Breast epithelium (tissue), 4 donors: ENCODE data around the gene IGSF9B. TPM values are rescaled to one million over a fixed set of nuclear protein-coding genes. Genes with fewer than 3 reads are reported as not detected.

Source experiments
- DNase-seq, 2 donors: peaks; one replicate each; pipeline ENCODE4 v3.0.0-alpha.2; 2019; ENCODE audit warnings: low spot score in 2 of 2
- H3K27ac ChIP-seq, 2 donors: fragments of 200-600 bp; sonication (generic) in 1 of 2; one replicate each; pipeline ENCODE4 v1.5.1; 2016 to 2019; ENCODE audit warnings: mild to moderate bottlenecking in 1 of 2
- H3K27me3 ChIP-seq, 2 donors: fragments of 200-600 bp; sonication (generic) in 1 of 2; one replicate each; pipeline versions ENCODE4 v1.5.1 to v1.6.0; 2017 to 2019; ENCODE audit warnings: control low read depth in 1 of 2, mild to moderate bottlenecking in 1 of 2
- H3K36me3 ChIP-seq: fragments of 200-600 bp; one replicate; pipeline ENCODE4 v1.5.1; 2019
- H3K4me1 ChIP-seq, 2 donors: fragments of 200-600 bp; sonication (generic); one replicate each; pipeline ENCODE4 v1.5.1; 2016 to 2019; ENCODE audit warnings: control low read depth in 1 of 2
- H3K4me3 ChIP-seq, 3 donors: fragments of 200-600 bp; sonication (generic); 1 replicate in 2 of 3; 2 replicates in 1 of 3; pipeline ENCODE4 v1.5.1; 2016 to 2019; ENCODE audit warnings: mild to moderate bottlenecking in 3 of 3, moderate library complexity in 2 of 3
- H3K9me3 ChIP-seq, 2 donors: fragments of 200-600 bp; sonication (generic) in 1 of 2; one replicate each; pipeline ENCODE4 v1.5.1; 2016 to 2019; ENCODE audit warnings: control low read depth in 1 of 2
- CTCF ChIP-seq, 3 donors: fragments of 450-650 bp; IDR thresholded peaks; one replicate each; pipeline ENCODE4 v1.5.1; 2016 to 2017; ENCODE audit warnings: antibody characterized with exemption in 3 of 3, mild to moderate bottlenecking in 3 of 3, moderate library complexity in 3 of 3
- POLR2A ChIP-seq: fragments of 450-650 bp; IDR thresholded peaks from one replicate; pipeline ENCODE4 v1.6.1; 2016; ENCODE audit warnings: antibody characterized with exemption, mild to moderate bottlenecking, moderate library complexity
- POLR2AphosphoS5 ChIP-seq, 3 donors: sonication (generic); formaldehyde crosslinking; IDR thresholded peaks; one replicate each; pipeline ENCODE4 v1.6.1; 2017; ENCODE audit warnings: antibody characterized with exemption in 3 of 3
- intact Hi-C: fragments of 100-400 bp; cut with DNase I; formaldehyde crosslinking; loops from one replicate; pipeline ENCODE4 v1.15.1; 2023; ENCODE audit warnings: low total_unique reads
- total RNA-seq, 3 donors: library from RNA; depleted of rRNA; stranded (reverse); fragments of >200 nt; gene quantifications; one replicate each; pipeline ENCODE4 v1.1.0, GENCODE V29; 2016

Gene IGSF9B
- total RNA-seq, 3 donors from 2014 or later, result 0.64 to 4.5 (median 3.3) TPM

DNA sequence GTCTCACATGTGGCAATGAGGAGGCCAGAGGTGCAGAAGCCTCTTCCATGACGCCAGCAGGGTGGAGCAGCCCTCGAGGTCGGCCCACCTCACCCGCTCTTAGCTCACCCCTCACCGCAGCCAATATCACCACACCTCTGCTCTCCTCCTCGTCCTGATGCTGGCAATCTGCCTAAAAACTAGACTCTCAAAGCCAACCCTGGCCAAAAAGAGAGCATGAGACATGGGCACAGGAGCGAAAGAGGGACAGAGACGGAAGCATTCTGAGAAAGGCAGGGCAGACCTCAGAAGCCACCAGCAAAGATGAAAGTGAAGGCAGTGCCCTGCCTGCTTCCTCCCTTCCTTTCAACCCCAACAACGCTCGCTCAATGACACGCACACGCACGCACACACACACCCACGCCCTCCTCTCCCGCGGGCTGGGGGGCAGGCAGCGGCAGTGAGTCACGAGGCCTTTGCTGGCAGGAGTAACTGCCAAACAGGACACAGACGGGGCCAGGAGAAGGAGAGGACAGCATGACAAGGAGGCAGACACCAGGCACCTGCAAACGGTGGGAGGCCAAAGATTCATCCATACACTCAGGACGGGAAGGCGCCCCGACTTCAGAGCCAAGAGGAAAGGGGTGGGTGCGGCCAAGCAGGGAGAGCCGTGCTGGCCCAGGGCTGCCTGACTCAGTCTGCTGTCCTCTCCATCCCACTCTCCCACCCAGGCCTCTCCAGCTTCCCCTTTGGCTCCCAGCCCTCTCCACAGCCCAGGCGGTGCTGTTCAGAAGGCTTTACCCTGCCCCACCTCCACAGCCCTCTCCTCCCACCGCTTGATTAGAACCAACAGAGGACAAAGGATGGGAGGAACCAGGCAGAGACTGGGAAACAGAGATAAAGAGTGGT is 11.4 kb downstream of the IGSF9B start:
- TF ChIP-seq POLR2A (no peak), CTCF (IDR thresholded peaks at IDR 0.05) (no peak), POLR2AphosphoS5 (IDR thresholded peaks at IDR 0.05) (no peak)
- Histone ChIP-seq H3K27me3 (peaks cover 0 to 36% of the 10 kb centered on the region in 2 donors), H3K27ac (peak overlapping the region in 1 of 2 donors; percentile 25), H3K4me1 (peaks cover 0 to 5% of the 10 kb centered on the region in 2 donors), H3K4me3 (peak overlapping the region; percentile 11 to 32 (median 11)), H3K36me3 (no peaks in the 10 kb centered on the region), H3K9me3 (no peaks in the 10 kb centered on the region)
- DNase-seq, result no peak
- intact Hi-C loops, result no loop called here

- no peak for TF ChIP-seq POLR2AphosphoS5 (IDR thresholded peaks at IDR 0.05)
- TF ChIP-seq CTCF (IDR thresholded peaks at IDR 0.05), result no peak
- no peak for TF ChIP-seq POLR2A
- DNase-seq, result no peak
- no peak overlapping the region for H3K27ac ChIP-seq
Observed at GRCh38 chr11:133943950-133944698, 12.6 kb downstream of the IGSF9B start.

DNA sequence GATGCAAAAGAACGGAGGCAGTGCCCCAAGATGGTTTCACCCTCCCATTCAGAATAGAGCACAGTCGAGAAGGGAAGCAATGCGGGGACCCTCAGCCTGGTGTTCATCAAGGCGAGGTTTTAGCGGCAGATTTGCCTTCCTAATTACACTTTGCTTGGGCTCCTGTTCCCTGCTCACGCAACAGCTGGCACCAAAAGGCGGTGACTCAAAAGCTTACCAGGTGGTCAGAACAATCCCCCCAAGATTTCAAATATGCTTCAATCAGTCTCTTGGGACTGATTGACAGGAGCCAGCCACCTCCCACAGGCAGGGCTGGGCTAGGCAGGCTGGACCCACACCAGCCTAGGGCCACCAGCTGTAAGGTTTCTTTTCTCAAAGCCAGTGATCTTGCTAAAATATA is 14.2 kb downstream of the IGSF9B start:
- no peak overlapping the region for H3K4me3 ChIP-seq
- peaks cover 0 to 12% of the 10 kb centered on the region in 2 donors for H3K27me3 ChIP-seq
- peaks cover 0 to 5% of the 10 kb centered on the region in 2 donors for H3K4me1 ChIP-seq
- no peaks in the 10 kb centered on the region for H3K9me3 ChIP-seq
- DNase-seq, result no peak
- no peak overlapping the region for H3K27ac ChIP-seq
- intact Hi-C loops, result no loop called here
- TF ChIP-seq POLR2AphosphoS5 (IDR thresholded peaks at IDR 0.05), result no peak
- TF ChIP-seq CTCF (IDR thresholded peaks at IDR 0.05), result no peak
- TF ChIP-seq POLR2A, result no peak
- H3K36me3 ChIP-seq, result no peaks in the 10 kb centered on the region

More at GRCh38 chr11:133943950-133944698, 12.6 kb downstream of the IGSF9B start:
- Histone ChIP-seq H3K9me3 (no peaks in the 10 kb centered on the region), H3K4me3 (no peak overlapping the region), H3K27me3 (peaks cover 0 to 24% of the 10 kb centered on the region in 2 donors), H3K4me1 (peaks cover 0 to 5% of the 10 kb centered on the region in 2 donors), H3K36me3 (no peaks in the 10 kb centered on the region)
- intact Hi-C loops, result no loop called here

- Histone ChIP-seq H3K4me1 (peaks cover 0 to 2% of the 10 kb centered on the region in 2 donors), H3K36me3 (no peaks in the 10 kb centered on the region), H3K4me3 (no peak overlapping the region), H3K27ac (no peak overlapping the region), H3K9me3 (no peaks in the 10 kb centered on the region), H3K27me3 (peaks cover 0 to 2% of the 10 kb centered on the region in 2 donors)
- no peak for TF ChIP-seq CTCF (IDR thresholded peaks at IDR 0.05)
- no peak for TF ChIP-seq POLR2A
- TF ChIP-seq POLR2AphosphoS5 (IDR thresholded peaks at IDR 0.05), result no peak
- no peak for DNase-seq
- intact Hi-C loops, result no loop called here
Observed at GRCh38 chr11:133941546-133941945, 15.2 kb downstream of the IGSF9B start.

DNA sequence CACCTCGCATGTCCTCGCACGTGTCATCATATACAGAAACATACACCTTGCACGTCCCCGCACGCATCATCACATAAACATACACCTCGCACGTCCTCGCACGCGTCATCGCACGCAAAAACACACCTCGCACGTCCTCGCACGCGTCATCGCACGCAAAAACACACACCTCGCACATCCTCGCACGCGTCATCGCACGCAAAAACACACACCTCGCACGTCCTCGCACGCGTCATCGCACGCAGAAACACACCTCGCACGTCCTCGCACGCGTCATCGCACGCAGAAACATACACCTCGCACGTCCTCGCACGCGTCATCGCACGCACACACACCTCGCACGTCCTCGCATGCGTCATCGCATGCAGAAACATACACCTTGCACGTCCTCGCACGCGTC is 16.7 kb downstream of the IGSF9B start:
- no peak for TF ChIP-seq CTCF (IDR thresholded peaks at IDR 0.05)
- H3K9me3 ChIP-seq, result no peaks in the 10 kb centered on the region
- no peak for DNase-seq
- no peaks in the 10 kb centered on the region for H3K4me1 ChIP-seq
- intact Hi-C loops, result no loop called here
- H3K27ac ChIP-seq, result no peak overlapping the region
- no peaks in the 10 kb centered on the region for H3K36me3 ChIP-seq
- H3K27me3 ChIP-seq, result no peaks in the 10 kb centered on the region
- H3K4me3 ChIP-seq, result no peak overlapping the region
